GM19025 (cell line): ENCODE measurements around the gene TTC39B.

ENCODE experiments used
- ATAC-seq: cut with Tn5 transposase; IDR thresholded peaks from one replicate; pipeline ENCODE4 v1.9.1; 2021; ENCODE audit warnings: mild to moderate bottlenecking, low read depth, moderate library complexity; ENCODE audit not compliant: unreplicated experiment

The TTC39B gene

GRCh38 chr9:15231788-15232635, 75.0 kb downstream of the TTC39B start:
- no peak for ATAC-seq

GRCh38 chr9:15229409-15229808, 77.6 kb downstream of the TTC39B start:
- no peak for ATAC-seq

GRCh38 chr9:15227491-15227890, 79.5 kb downstream of the TTC39B start:
- no peak for ATAC-seq

- ATAC-seq: no peak
Measured at GRCh38 chr9:15225564-15226126, 81.4 kb downstream of the TTC39B start.

GRCh38 chr9:15222313-15222712, 84.7 kb downstream of the TTC39B start:
- no peak for ATAC-seq

GRCh38 chr9:15221746-15222145, 85.3 kb downstream of the TTC39B start:
- ATAC-seq: no peak

GRCh38 chr9:15220658-15221318, 86.2 kb downstream of the TTC39B start:
- ATAC-seq: no peak

- no peak for ATAC-seq
Measured at GRCh38 chr9:15219546-15219945, 87.5 kb downstream of the TTC39B start.

GRCh38 chr9:15218994-15219393, 88.0 kb downstream of the TTC39B start:
- ATAC-seq: no peak

GRCh38 chr9:15213249-15213648, 93.8 kb downstream of the TTC39B start:
- ATAC-seq: no peak

GRCh38 chr9:15211815-15212495, 95.1 kb downstream of the TTC39B start:
- no peak for ATAC-seq

GRCh38 chr9:15211160-15211814, 95.7 kb downstream of the TTC39B start:
- no peak for ATAC-seq

- ATAC-seq: no peak
Measured at GRCh38 chr9:15206903-15207696, 99.9 kb downstream of the TTC39B start.

GRCh38 chr9:15205632-15206420, 101.2 kb downstream of the TTC39B start:
- no peak for ATAC-seq

GRCh38 chr9:15203581-15203980, 103.4 kb downstream of the TTC39B start:
- no peak for ATAC-seq

GRCh38 chr9:15200111-15200510, 106.9 kb downstream of the TTC39B start:
- no peak for ATAC-seq

- no peak for ATAC-seq
Measured at GRCh38 chr9:15192856-15193255, 114.2 kb downstream of the TTC39B start.

GRCh38 chr9:15191378-15191777, 115.6 kb downstream of the TTC39B start:
- no peak for ATAC-seq

- ATAC-seq: no peak
Measured at GRCh38 chr9:15189481-15189880, 117.5 kb downstream of the TTC39B start.
